ENCODE measurements around the gene PACRG.

Gene PACRG

GRCh38 chr6:163288915-163289314 is 561.1 kb downstream of the PACRG start:
- no peak for DNase-seq (ENCODE audit: low read depth)

GRCh38 chr6:163289447-163289846 is 561.7 kb downstream of the PACRG start:
- DNase-seq (ENCODE audit: low read depth) = no peak

GRCh38 chr6:163290545-163291274 is 562.9 kb downstream of the PACRG start:
- no peak for DNase-seq (ENCODE audit: low read depth)

GRCh38 chr6:163291622-163292021 is 563.8 kb downstream of the PACRG start:
- DNase-seq (ENCODE audit: low read depth) = no peak

- DNase-seq (ENCODE audit: low read depth) = no peak
Measured at GRCh38 chr6:163293286-163293685, 565.5 kb downstream of the PACRG start.

GRCh38 chr6:163294734-163295133 is 567.0 kb downstream of the PACRG start:
- no peak for DNase-seq (ENCODE audit: low read depth)

- DNase-seq (ENCODE audit: low read depth) = no peak
Measured at GRCh38 chr6:163296835-163297519, 569.2 kb downstream of the PACRG start.

GRCh38 chr6:163298079-163298830 is 570.5 kb downstream of the PACRG start:
- no peak for DNase-seq (ENCODE audit: low read depth)

GRCh38 chr6:163300838-163301237 is 573.1 kb downstream of the PACRG start:
- no peak for DNase-seq (ENCODE audit: low read depth)

GRCh38 chr6:163301726-163302635 is 574.2 kb downstream of the PACRG start:
- no peak for DNase-seq (ENCODE audit: low read depth)

- no peak for DNase-seq (ENCODE audit: low read depth)
Measured at GRCh38 chr6:163302747-163303146, 575.0 kb downstream of the PACRG start.

- no peak for DNase-seq (ENCODE audit: low read depth)
Measured at GRCh38 chr6:163306000-163306399, 578.2 kb downstream of the PACRG start.

- no peak for DNase-seq (ENCODE audit: low read depth)
Measured at GRCh38 chr6:163308629-163309440, 581.1 kb downstream of the PACRG start.

- no peak for DNase-seq (ENCODE audit: low read depth)
Measured at GRCh38 chr6:163309491-163310026, 581.8 kb downstream of the PACRG start.

GRCh38 chr6:163310096-163310972 is 582.6 kb downstream of the PACRG start:
- DNase-seq (ENCODE audit: low read depth) = no peak

GRCh38 chr6:163310973-163311383 is 583.2 kb downstream of the PACRG start:
- no peak for DNase-seq (ENCODE audit: low read depth)

GRCh38 chr6:163311830-163312229 is 584.1 kb downstream of the PACRG start:
- no peak for DNase-seq (ENCODE audit: low read depth)

- no peak for DNase-seq (ENCODE audit: low read depth)
Measured at GRCh38 chr6:163313566-163313965, 585.8 kb downstream of the PACRG start.

- DNase-seq (ENCODE audit: low read depth) = no peak
Measured at GRCh38 chr6:163313981-163314380, 586.2 kb downstream of the PACRG start.

All from HS-27A (cell line).